HepG2 (cell line): ENCODE data around the gene GPR4. TPM values are rescaled to one million over a fixed set of nuclear protein-coding genes. Genes with fewer than 3 reads are reported as not detected.

Source experiments
- BORCS8-MEF2B ChIP-seq: sonication (generic); formaldehyde crosslinking; IDR thresholded peaks from 2 replicates; pipeline ENCODE4 v1.8.0; 2022; ENCODE audit warnings: mild to moderate bottlenecking, missing genetic modification reagents
- EED ChIP-seq: sonication (generic); formaldehyde crosslinking; IDR thresholded peaks from 2 replicates; pipeline ENCODE4 v1.5.0; 2020; ENCODE audit warnings: mild to moderate bottlenecking, missing genetic modification reagents
- FOXC1 ChIP-seq: sonication (generic); formaldehyde crosslinking; IDR thresholded peaks from 2 replicates; pipeline ENCODE4 v1.8.0; 2022; ENCODE audit warnings: mild to moderate bottlenecking, missing genetic modification reagents, borderline replicate concordance
- GATA4 ChIP-seq: sonication (generic); IDR thresholded peaks from 2 replicates; pipeline ENCODE4 v1.6.1; 2016; ENCODE audit warnings: antibody characterized with exemption, low read depth, borderline replicate concordance
- KDM2A ChIP-seq: sonication (generic); formaldehyde crosslinking; IDR thresholded peaks from 2 replicates; pipeline ENCODE4 v1.4.0; 2020; ENCODE audit warnings: low read depth, missing genetic modification reagents, borderline replicate concordance
- KMT2A ChIP-seq: sonication (generic); formaldehyde crosslinking; IDR thresholded peaks from 2 replicates; pipeline ENCODE4 v1.4.0; 2020; ENCODE audit warnings: missing genetic modification reagents
- NR2F2 ChIP-seq: IDR thresholded peaks from 2 replicates; pipeline ENCODE4 v1.6.1; 2012; ENCODE audit warnings: low read depth, inconsistent platforms, borderline replicate concordance
- PHF8 ChIP-seq: sonication (generic); formaldehyde crosslinking; IDR thresholded peaks from 2 replicates; pipeline ENCODE4 v1.5.0; 2020; ENCODE audit warnings: missing genetic modification reagents
- POLR2A ChIP-seq, 2 experiments: IDR thresholded peaks; 2 replicates each; pipeline ENCODE4 v1.6.1; 2011; ENCODE audit warnings: low read depth in 2 of 2, low read length in 2 of 2, mild to moderate bottlenecking in 1 of 2, moderate library complexity in 1 of 2; ENCODE audit not compliant: insufficient read depth in 1 of 2
- SP140L ChIP-seq: sonication (generic); formaldehyde crosslinking; IDR thresholded peaks from 2 replicates; pipeline ENCODE4 v1.4.0; 2020; ENCODE audit warnings: missing genetic modification reagents, borderline replicate concordance
- TGIF2 ChIP-seq: IDR thresholded peaks from 2 replicates; pipeline ENCODE4 v1.6.1; 2016; ENCODE audit warnings: control low read depth, missing compliant biosample characterization
- ZNF101 ChIP-seq: sonication (generic); formaldehyde crosslinking; IDR thresholded peaks from 2 replicates; pipeline ENCODE4 v1.4.0; 2020; ENCODE audit warnings: mild to moderate bottlenecking, low read depth, missing genetic modification reagents, borderline replicate concordance
- ZNF335 ChIP-seq: sonication (generic); formaldehyde crosslinking; IDR thresholded peaks from 2 replicates; pipeline ENCODE4 v1.4.0; 2020; ENCODE audit warnings: missing genetic modification reagents
- ZNF354B ChIP-seq: sonication (generic); formaldehyde crosslinking; IDR thresholded peaks from 2 replicates; pipeline ENCODE4 v1.8.0; 2022; ENCODE audit warnings: mild to moderate bottlenecking, missing genetic modification reagents
- ZNF543 ChIP-seq: sonication (generic); formaldehyde crosslinking; IDR thresholded peaks from 2 replicates; pipeline ENCODE4 v1.4.0; 2020; ENCODE audit warnings: mild to moderate bottlenecking, missing genetic modification reagents
- ZNF550 ChIP-seq: sonication (generic); formaldehyde crosslinking; IDR thresholded peaks from 2 replicates; pipeline ENCODE4 v1.4.0; 2020; ENCODE audit warnings: mild to moderate bottlenecking, missing genetic modification reagents, borderline replicate concordance
- polyA plus RNA-seq, 8 experiments: library from polyadenylated mRNA; depleted of rRNA in 3 of 8; stranded (reverse) in 7 of 8; unstranded in 1 of 8; fragments of >200 nt; fragmentation: Illumina TruSeq in 4 of 8; extraction: Trizol in 4 of 8; gene quantifications; 2 replicates each; pipeline versions ENCODE4 v1.2.1 to v1.2.3, GENCODE V29; 2011 to 2016; ENCODE audit warnings: low read depth in 4 of 8, missing spikeins in 1 of 8, mixed read lengths in 1 of 8; ENCODE audit not compliant: insufficient read depth in 1 of 8
- total RNA-seq, 5 experiments: library from RNA; depleted of rRNA; stranded (reverse); fragments of >200 nt; fragmentation: Illumina TruSeq; extraction: Trizol; gene quantifications; 2 replicates each; pipeline ENCODE4 v1.2.3, GENCODE V29; 2016; ENCODE audit warnings: low read depth in 1 of 5
- TF ChIP-seq, protein P1 (sequence below): IDR thresholded peaks from 2 replicates; pipeline ENCODE4 v1.6.1; 2016; ENCODE audit warnings: low read depth, missing genetic modification reagents, missing compliant biosample characterization
- TF ChIP-seq, protein P2 (sequence below): sonication (generic); formaldehyde crosslinking; IDR thresholded peaks from 2 replicates; pipeline ENCODE4 v1.5.0; 2020; ENCODE audit warnings: mild to moderate bottlenecking, missing genetic modification reagents
- TF ChIP-seq, protein P3 (sequence below): sonication (generic); formaldehyde crosslinking; IDR thresholded peaks from 2 replicates; pipeline ENCODE4 v1.8.1; 2022; ENCODE audit warnings: low read depth, mild to moderate bottlenecking, missing genetic modification reagents
- TF ChIP-seq, protein P4 (sequence below): sonication (generic); formaldehyde crosslinking; IDR thresholded peaks from 2 replicates; pipeline ENCODE4 v1.4.0; 2020; ENCODE audit warnings: missing genetic modification reagents

The GPR4 gene
- total and polyA plus RNA-seq, 2 of the 13 experiments (the other 11 are each of a cell fraction or from before 2014, with no cell fraction given), result 0.15 TPM; not detected in 1

DNA sequence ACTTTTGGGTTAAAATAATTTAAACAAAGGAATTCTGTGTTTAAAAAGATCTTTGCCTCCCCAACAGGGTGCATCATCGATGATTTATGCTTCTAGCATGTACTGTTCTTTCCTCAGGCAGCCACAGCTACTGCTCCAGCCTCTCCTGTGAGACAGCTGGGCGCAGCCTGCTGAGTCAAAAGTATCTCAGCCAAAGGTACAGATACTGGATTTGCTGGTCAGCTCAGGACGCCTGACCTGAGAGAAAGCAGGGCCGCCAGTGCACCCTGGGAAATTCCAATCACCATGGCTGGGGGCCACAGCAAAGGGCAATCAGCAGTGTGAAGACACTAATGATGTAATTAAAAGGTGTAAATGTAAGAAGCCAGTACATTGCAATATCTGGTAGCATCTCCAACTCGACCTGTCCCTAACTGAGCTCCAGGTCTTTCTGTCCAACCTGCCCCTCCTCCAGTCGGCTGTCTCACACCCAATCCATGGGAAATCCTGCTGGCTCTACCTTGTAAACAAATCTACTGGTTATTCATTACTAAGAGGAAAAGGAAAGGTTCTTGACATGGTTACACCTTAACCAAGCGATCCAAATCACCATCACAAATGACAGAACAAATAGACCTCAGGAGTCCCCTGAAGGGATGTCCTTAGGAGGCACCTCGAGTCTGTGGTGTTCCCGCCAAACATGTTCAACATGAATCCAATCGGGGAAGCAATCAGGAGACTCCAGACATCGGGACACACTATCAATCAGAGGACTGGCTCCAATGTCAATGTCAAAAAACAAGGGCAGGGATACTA lies 24.7 kb downstream of the GPR4 start (continued):
- TF ChIP-seq, protein P1, sequence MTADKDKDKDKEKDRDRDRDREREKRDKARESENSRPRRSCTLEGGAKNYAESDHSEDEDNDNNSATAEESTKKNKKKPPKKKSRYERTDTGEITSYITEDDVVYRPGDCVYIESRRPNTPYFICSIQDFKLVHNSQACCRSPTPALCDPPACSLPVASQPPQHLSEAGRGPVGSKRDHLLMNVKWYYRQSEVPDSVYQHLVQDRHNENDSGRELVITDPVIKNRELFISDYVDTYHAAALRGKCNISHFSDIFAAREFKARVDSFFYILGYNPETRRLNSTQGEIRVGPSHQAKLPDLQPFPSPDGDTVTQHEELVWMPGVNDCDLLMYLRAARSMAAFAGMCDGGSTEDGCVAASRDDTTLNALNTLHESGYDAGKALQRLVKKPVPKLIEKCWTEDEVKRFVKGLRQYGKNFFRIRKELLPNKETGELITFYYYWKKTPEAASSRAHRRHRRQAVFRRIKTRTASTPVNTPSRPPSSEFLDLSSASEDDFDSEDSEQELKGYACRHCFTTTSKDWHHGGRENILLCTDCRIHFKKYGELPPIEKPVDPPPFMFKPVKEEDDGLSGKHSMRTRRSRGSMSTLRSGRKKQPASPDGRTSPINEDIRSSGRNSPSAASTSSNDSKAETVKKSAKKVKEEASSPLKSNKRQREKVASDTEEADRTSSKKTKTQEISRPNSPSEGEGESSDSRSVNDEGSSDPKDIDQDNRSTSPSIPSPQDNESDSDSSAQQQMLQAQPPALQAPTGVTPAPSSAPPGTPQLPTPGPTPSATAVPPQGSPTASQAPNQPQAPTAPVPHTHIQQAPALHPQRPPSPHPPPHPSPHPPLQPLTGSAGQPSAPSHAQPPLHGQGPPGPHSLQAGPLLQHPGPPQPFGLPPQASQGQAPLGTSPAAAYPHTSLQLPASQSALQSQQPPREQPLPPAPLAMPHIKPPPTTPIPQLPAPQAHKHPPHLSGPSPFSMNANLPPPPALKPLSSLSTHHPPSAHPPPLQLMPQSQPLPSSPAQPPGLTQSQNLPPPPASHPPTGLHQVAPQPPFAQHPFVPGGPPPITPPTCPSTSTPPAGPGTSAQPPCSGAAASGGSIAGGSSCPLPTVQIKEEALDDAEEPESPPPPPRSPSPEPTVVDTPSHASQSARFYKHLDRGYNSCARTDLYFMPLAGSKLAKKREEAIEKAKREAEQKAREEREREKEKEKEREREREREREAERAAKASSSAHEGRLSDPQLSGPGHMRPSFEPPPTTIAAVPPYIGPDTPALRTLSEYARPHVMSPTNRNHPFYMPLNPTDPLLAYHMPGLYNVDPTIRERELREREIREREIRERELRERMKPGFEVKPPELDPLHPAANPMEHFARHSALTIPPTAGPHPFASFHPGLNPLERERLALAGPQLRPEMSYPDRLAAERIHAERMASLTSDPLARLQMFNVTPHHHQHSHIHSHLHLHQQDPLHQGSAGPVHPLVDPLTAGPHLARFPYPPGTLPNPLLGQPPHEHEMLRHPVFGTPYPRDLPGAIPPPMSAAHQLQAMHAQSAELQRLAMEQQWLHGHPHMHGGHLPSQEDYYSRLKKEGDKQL, result no peak
- TF ChIP-seq KMT2A (no peak), NR2F2 (no peak), ZNF550 (CRISPR knock-in tag) (no peak), POLR2A (IDR thresholded peaks at IDR 0.05; ENCODE audit: insufficient read depth in 1 of 2, low read depth in 2 of 2, low read length in 2 of 2) (no peak), ZNF354B (CRISPR knock-in tag) (no peak), FOXC1 (CRISPR knock-in tag) (no peak), ZNF335 (CRISPR knock-in tag) (no peak), TGIF2 (no peak), EED (no peak), ZNF101 (CRISPR knock-in tag) (no peak), GATA4 (no peak), BORCS8-MEF2B (CRISPR knock-in tag) (no peak), SP140L (CRISPR knock-in tag) (no peak), PHF8 (CRISPR knock-in tag) (no peak), ZNF543 (CRISPR knock-in tag) (no peak), KDM2A (no peak)
- TF ChIP-seq, protein P2, sequence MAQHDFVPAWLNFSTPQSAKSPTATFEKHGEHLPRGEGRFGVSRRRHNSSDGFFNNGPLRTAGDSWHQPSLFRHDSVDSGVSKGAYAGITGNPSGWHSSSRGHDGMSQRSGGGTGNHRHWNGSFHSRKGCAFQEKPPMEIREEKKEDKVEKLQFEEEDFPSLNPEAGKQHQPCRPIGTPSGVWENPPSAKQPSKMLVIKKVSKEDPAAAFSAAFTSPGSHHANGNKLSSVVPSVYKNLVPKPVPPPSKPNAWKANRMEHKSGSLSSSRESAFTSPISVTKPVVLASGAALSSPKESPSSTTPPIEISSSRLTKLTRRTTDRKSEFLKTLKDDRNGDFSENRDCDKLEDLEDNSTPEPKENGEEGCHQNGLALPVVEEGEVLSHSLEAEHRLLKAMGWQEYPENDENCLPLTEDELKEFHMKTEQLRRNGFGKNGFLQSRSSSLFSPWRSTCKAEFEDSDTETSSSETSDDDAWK, result no peak
- TF ChIP-seq, protein P3, sequence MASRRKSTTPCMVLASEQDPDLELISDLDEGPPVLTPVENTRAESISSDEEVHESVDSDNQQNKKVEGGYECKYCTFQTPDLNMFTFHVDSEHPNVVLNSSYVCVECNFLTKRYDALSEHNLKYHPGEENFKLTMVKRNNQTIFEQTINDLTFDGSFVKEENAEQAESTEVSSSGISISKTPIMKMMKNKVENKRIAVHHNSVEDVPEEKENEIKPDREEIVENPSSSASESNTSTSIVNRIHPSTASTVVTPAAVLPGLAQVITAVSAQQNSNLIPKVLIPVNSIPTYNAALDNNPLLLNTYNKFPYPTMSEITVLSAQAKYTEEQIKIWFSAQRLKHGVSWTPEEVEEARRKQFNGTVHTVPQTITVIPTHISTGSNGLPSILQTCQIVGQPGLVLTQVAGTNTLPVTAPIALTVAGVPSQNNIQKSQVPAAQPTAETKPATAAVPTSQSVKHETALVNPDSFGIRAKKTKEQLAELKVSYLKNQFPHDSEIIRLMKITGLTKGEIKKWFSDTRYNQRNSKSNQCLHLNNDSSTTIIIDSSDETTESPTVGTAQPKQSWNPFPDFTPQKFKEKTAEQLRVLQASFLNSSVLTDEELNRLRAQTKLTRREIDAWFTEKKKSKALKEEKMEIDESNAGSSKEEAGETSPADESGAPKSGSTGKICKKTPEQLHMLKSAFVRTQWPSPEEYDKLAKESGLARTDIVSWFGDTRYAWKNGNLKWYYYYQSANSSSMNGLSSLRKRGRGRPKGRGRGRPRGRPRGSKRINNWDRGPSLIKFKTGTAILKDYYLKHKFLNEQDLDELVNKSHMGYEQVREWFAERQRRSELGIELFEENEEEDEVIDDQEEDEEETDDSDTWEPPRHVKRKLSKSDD (CRISPR knock-in tag), result no peak
- TF ChIP-seq, protein P4, sequence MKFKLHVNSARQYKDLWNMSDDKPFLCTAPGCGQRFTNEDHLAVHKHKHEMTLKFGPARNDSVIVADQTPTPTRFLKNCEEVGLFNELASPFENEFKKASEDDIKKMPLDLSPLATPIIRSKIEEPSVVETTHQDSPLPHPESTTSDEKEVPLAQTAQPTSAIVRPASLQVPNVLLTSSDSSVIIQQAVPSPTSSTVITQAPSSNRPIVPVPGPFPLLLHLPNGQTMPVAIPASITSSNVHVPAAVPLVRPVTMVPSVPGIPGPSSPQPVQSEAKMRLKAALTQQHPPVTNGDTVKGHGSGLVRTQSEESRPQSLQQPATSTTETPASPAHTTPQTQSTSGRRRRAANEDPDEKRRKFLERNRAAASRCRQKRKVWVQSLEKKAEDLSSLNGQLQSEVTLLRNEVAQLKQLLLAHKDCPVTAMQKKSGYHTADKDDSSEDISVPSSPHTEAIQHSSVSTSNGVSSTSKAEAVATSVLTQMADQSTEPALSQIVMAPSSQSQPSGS (CRISPR knock-in tag), result no peak
